GM18861 (cell line): ENCODE data around the gene FOXC1.

Experiments used
- ATAC-seq: cut with Tn5 transposase; IDR thresholded peaks from one replicate; pipeline ENCODE4 v1.9.1; 2021; ENCODE audit not compliant: unreplicated experiment

Gene FOXC1

DNA sequence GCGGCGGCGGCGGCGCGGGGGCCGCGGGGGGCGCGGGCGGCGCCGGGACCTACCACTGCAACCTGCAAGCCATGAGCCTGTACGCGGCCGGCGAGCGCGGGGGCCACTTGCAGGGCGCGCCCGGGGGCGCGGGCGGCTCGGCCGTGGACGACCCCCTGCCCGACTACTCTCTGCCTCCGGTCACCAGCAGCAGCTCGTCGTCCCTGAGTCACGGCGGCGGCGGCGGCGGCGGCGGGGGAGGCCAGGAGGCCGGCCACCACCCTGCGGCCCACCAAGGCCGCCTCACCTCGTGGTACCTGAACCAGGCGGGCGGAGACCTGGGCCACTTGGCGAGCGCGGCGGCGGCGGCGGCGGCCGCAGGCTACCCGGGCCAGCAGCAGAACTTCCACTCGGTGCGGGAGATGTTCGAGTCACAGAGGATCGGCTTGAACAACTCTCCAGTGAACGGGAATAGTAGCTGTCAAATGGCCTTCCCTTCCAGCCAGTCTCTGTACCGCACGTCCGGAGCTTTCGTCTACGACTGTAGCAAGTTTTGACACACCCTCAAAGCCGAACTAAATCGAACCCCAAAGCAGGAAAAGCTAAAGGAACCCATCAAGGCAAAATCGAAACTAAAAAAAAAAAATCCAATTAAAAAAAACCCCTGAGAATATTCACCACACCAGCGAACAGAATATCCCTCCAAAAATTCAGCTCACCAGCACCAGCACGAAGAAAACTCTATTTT lies 2.0 kb downstream of the FOXC1 start:
- ATAC-seq = no peak

- ATAC-seq = no peak
These were observed 2.7 kb downstream of the FOXC1 start for GRCh38 chr6:1612299-1612973.

GRCh38 chr6:1612974-1613306 lies 3.2 kb downstream of the FOXC1 start:
- no peak for ATAC-seq

GRCh38 chr6:1613346-1613687 lies 3.6 kb downstream of the FOXC1 start:
- ATAC-seq = no peak

- ATAC-seq = no peak
These were observed 4.2 kb downstream of the FOXC1 start for GRCh38 chr6:1613688-1614447.

DNA sequence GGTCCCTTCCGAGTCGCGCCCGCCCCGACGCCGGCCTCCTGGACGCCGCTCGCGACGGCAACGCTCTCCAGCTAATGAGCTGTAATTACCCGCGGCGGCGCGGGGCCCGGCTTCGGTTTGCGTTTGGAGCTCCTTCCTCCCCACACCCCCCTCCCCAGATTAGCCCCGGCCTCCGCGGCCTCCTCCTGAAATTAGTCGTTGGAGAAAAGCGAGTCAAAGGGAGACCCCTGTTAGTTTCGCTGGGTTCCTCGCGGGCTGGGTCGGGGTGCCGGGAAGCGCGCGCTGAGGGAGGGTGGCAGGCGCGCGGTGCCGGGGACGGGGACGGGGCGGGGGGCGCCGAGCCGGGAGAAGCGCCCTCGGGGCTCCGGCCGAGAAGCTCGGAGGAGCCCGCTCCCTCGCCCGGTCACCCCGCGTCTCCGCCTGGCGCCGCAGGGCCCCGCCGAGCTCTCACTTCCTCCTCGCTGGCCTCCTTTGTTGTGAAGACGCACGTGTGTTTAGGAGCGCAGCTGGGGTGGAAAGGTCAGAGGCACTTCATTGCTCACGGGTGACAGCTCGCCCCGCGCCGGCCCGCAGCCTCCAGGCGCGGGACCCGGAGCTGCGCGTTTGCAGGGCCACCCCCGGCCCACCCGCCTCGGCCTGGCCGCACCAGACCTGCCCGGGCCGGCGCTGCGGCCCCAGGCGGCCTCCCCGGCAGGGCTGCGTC lies 4.9 kb downstream of the FOXC1 start:
- no peak for ATAC-seq

DNA sequence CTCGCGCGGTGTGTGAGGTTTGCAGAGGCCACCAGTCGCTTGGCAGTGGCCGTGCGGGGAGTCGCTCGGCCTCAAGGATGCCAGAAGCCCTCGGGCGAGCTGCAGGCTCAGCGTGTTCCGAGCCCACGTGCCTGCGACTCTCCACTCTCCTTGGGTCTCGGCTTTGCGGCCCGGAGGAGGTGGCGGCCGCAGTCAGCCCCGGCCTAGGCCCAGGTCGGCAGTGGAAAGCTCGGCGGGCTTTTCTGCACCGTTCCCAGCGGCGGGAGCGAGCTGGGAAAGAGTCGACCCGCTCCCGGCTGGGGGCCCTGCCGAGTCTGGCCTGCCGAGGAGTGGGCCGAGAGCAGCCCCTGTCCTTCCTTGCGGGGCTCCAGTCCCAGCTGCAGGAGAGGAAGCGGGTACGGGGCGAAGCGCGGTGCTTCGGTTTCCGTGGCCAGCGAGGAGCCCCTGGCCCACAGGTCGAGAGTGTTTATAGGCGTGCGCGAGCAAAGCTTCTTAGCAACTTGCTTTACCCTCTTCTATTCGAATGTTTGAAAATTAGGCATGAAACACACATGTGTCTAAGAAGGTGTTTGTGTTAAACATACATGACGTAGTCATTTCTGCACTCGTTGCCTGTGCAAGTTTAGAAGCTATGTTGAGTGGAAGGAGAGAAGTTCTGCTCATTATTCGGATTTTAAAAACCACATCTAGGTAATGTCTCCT lies 5.6 kb downstream of the FOXC1 start:
- ATAC-seq = no peak

GRCh38 chr6:1615853-1616420 lies 6.2 kb downstream of the FOXC1 start:
- ATAC-seq = no peak

- no peak for ATAC-seq
These were observed 7.2 kb downstream of the FOXC1 start for GRCh38 chr6:1616701-1617463.

DNA sequence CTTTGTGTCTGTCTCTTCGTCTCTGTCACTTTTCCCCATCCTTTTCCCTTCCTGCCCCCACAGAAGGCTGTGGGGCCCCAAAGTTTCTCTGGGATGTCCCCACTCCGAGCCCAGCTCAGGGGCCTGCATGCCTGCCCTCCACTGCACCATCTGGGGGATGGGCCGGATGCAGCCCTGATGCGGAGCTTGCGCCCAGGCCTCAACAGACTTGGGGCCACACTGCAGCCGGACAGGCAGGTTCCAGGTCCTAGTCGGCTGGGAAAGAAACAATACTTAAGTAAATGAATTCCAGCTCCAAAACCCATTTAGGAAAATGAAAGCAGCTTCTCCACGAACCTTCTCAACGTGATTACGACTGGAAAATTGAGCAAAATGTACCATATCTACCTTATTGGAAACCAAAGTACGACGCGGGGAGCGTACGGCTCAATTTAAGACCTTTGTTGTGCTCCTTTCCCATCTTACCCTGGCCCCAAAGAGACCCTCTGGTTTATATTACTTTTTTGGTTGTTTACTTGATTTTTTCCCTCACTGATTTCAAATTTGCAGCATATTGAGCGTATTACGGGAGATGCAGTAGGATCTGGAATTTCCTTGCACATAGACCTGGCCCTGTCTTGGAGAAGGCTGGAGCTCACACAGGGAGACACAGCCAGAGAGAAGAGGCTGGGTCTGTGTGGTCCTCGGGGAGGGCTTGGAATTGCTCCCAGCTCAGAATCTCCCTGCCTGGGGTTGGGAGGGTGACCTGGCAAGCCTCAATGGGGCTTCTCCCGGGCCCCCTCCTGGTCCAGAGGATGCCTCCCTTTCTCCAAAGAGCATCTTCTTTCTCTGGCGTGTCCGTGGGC lies 8.0 kb downstream of the FOXC1 start:
- no peak for ATAC-seq

GRCh38 chr6:1618311-1619097 lies 8.8 kb downstream of the FOXC1 start:
- no peak for ATAC-seq

GRCh38 chr6:1619098-1619672 lies 9.5 kb downstream of the FOXC1 start:
- no peak for ATAC-seq

DNA sequence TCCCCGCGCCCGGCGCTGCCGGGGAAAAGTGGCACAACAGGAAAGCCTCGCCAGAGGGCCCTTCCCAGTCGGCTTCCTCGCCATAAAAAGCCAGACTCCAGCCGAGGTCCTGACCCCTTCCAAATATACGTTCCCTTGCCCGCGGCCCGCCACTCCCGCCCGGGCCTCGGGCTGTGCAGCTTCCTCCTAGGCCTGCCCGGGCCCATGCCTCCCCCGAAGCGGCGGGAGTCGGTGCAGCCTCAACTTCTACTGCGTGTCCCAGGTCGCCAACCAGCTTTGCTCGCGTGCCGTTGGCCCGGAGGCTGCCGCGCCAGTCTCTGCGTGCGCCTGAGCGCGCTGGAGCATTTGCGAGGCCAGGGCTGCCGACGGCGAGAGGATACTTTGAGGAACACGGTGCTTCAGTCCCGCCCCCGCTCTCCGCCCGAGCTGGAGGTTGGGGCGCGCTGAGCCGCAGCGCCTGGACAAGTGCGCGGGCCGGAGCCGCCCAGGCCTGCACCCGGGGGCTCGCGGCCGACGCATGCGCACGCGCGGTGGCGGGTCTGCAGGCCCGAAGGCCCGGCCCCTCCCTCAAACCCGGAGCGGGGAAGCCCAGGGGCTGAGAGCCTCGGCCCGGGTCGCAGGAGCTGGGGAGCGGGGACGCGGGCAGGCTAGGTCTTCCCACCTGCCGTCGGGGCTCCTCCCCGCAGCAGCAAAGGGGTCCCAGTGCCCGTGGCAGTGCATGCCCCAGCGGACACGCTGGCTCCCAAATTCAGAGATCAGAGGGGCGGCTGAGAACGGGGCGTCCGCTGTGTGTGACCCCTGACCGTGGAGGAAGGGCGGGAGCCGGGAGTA lies 10.2 kb downstream of the FOXC1 start:
- no peak for ATAC-seq

- no peak for ATAC-seq
These were observed 10.9 kb downstream of the FOXC1 start for GRCh38 chr6:1620504-1621069.

DNA sequence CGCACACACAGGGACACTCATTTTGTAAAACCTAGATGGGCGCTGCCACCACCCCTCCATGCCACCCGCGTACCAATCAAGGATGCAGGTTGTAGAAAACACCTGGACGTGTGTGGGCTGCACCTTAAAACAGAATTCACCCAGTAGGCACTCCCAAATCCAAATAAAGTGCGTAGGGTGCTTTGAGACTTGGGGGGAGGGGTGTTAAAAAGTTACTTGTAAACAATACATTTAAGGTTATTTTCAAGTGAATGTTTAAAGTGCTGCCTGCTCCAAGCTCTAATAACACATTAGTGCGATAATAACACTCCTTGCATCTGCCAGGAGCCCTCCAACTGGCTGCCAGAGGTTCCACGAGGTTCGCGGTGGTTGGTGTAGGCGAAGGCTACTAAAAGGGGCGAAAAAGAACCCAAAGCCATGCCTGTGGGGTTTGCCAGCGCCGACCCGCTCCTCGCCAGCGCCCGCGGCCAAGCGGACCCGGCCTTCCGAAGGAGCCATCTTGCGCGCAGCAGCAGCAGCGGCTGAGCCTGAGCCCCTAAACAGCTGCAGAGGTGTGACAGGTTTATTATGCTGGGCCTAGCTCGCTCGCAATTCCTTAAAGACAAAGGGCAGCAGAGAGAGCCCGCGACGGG lies 11.5 kb downstream of the FOXC1 start:
- no peak for ATAC-seq

DNA sequence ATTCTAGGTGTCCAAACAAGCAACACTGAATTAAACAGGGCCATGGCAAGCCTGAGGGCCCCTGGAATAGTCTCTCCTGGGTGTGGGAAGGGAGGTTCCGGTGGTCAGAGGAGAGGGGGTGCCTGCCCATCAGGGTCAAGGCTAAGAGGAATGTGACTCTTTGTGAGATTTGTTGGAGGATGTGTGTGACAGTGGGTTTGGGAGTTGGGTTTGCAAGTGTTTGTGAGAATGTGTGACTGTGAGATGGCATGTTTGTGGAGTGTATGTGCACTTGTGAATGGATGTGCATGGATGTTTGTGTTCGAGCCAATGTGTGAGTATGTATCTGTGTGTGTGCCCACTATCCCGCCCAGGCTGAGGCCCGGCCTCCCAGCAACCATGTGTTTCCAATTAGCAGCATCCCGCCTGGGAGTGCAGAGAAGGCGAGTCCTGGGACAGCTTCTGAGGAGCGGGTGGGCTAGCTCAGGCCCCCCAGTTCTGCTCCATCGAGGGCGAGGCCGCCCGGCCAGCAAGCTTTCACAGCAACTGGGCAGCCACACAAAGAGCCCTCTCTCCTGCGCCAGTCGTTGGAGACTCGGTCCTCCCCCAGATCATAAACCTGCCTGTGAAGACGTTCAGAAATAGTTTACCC lies 12.6 kb downstream of the FOXC1 start:
- ATAC-seq = no peak
